GM18858 (cell line): ENCODE data around the gene ZFR2.
"Not testable (repeated sequence)": the region's sequence is repeated elsewhere in the genome, so short reads cannot be mapped to it uniquely, and the experiment has no call there.

ENCODE experiments used
- ATAC-seq: cut with Tn5 transposase; IDR thresholded peaks from one replicate; pipeline ENCODE4 v1.9.1; 2021; ENCODE audit not compliant: unreplicated experiment

Gene ZFR2

GRCh38 chr19:3773814-3774515 lies 94.9 kb downstream of the ZFR2 start:
- no peak for ATAC-seq

- ATAC-seq = no peak
Observed at GRCh38 chr19:3771906-3772455, 96.9 kb downstream of the ZFR2 start, which contains the start of gene RAX2. RAX2 (minus strand) TSS chr19:3772228; CDS start chr19:3771742, 486 bp downstream.

- ATAC-seq = no peak
Observed at GRCh38 chr19:3771000-3771905, 97.6 kb downstream of the ZFR2 start.

- no peak for ATAC-seq
Observed at GRCh38 chr19:3770136-3770999, 98.5 kb downstream of the ZFR2 start.

- ATAC-seq = no peak
Observed at GRCh38 chr19:3769494-3769893, 99.3 kb downstream of the ZFR2 start.

GRCh38 chr19:3768748-3769099 lies 100.1 kb downstream of the ZFR2 start:
- no peak for ATAC-seq

- ATAC-seq = no peak
Observed at GRCh38 chr19:3768015-3768747, 100.7 kb downstream of the ZFR2 start.

GRCh38 chr19:3767050-3767449 lies 101.8 kb downstream of the ZFR2 start:
- ATAC-seq = no peak

GRCh38 chr19:3766520-3766919 lies 102.3 kb downstream of the ZFR2 start:
- no peak for ATAC-seq

GRCh38 chr19:3765757-3766156 lies 103.1 kb downstream of the ZFR2 start:
- ATAC-seq = not testable (repeated sequence)

- no peak for ATAC-seq
Observed at GRCh38 chr19:3765121-3765520, 103.7 kb downstream of the ZFR2 start.

- ATAC-seq = peak; percentile 63
Observed at GRCh38 chr19:3762501-3763459, 106.1 kb downstream of the ZFR2 start, which contains the start of gene MRPL54. MRPL54 (plus strand) TSS chr19:3762682; CDS start chr19:3762701, 19 bp downstream.

GRCh38 chr19:3762130-3762473 lies 106.7 kb downstream of the ZFR2 start:
- no peak for ATAC-seq

GRCh38 chr19:3761382-3762129 lies 107.3 kb downstream of the ZFR2 start, which contains the start of gene APBA3:
APBA3 (minus strand) TSS chr19:3761692; CDS start chr19:3760264, 1,428 bp downstream.
- ATAC-seq = no peak

GRCh38 chr19:3760871-3761361 lies 107.9 kb downstream of the ZFR2 start:
- ATAC-seq = no peak

GRCh38 chr19:3759482-3760254 lies 109.2 kb downstream of the ZFR2 start:
- no peak for ATAC-seq

- ATAC-seq = not testable (repeated sequence)
Observed at GRCh38 chr19:3758297-3758696, 110.5 kb downstream of the ZFR2 start.
